GM19238 (cell line): ENCODE data around the gene ADAT3.
"Not testable (repeated sequence)": the region's sequence is repeated elsewhere in the genome, so short reads cannot be mapped to it uniquely, and the experiment has no call there.

Source experiments
- DNase-seq: peaks from one replicate; pipeline ENCODE4 v3.0.0; 2011; ENCODE audit warnings: low spot score; ENCODE audit not compliant: insufficient read length

Gene ADAT3

DNA sequence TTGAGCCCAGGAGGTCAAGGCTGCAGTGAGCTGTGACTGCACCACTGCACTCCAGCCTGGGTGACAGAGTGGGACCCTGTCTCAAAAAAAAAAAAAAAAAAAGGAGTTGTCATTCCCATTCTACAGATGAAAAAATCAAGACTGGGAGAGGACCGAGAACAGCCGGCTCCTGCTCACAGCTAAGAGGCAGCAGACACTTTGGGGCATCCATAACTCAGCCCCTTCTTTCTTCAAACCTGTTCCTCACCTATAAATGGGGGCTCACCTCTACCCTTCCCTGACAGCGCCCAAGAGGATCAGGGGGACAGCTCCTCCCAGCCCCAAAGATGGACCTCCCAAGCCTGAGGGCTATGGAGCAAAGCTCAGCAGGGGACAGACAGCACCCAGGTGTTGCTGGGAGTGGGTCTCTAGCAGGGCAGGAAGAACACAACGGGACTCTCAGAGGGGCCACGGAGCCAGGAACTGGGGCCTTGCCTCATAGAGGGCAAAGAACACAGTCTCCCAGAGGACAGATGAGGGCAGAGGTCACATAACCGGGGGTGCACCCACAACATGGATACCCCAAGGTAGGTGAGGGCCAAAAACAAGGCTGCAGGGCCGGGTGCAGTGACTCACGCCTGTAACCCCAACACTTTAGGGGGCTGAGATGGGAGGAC, 38.4 kb upstream of the ADAT3 start:
- DNase-seq: no peak

- DNase-seq: no peak
These were observed 37.9 kb upstream of the ADAT3 start for GRCh38 chr19:1867349-1867724.

DNA sequence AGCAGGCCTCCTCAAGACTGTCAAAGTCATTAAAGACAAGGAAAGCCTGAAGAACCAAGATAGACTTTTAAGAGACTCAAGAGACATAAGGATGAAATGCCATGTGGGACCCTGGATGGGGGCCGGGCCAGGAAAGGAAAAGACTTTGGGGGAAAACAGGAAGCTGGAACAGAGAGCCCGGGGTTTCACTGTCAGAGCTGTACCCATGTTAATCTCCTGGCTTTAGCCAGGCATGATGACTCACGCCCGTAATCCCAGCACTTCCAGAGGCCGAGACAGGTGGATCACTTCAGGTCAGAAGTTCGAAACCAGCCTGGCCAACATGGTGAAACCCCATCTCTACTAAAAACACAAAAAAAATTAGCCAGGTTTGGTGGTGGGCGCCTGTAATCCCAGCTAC, 36.2 kb upstream of the ADAT3 start:
- DNase-seq: no peak

DNA sequence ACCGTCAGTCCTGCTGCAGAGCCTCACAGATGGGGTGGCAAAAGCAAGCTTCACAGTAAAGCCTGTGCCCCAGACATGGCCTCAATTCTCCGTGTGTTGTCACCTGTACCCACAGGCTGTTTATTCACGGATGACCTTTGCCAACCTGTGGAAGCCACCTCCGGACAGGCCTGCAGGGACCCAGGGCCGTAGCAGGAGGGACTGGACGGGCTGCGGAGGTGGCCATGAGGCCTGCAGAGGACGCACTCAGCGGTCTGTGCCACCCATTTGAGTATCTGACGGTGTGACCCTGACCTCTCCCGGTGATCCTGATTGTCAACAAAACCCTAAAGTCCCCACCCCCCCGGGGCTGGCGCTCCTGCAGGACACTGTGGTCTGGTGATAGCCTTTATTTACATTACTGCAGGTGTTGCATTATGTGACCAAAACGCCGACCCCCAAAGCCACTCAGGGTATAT, 34.0 kb upstream of the ADAT3 start:
- no peak for DNase-seq

- DNase-seq: no peak
These were observed 33.6 kb upstream of the ADAT3 start for GRCh38 chr19:1871630-1872029.

DNA sequence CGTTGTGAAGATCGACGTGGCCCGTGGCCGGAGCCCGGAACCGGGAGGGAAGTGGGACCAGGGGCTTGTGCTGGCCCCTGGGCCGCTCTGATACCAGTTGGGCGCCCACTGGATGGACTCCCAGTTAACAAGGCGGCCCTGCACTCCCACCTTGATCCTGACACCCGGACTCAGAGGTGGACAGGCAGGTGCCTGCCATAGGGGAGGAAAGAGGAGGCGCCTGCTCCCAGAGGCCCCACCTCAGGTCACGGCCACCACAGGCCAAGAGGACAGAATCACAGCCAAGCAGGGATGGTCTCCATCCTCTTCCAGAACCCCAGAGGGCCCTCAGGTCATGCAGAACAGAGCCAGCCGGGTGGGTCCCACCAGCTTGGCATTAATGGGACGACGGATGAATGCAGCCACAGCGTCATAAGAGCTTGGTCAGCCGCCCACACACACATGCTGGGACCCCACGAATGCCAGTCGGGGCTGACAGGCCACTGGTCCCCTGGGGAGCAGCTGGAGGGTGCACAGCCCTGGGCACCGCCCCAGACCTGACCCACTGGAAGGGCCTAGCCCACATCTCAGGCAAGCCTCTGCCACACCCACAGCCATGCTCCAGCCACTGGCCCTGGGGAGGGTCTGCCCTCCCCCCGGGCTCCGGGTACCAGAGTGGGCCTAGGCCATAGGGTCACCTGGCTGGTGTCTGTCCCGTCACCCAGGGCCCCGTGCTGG, 32.2 kb upstream of the ADAT3 start:
- DNase-seq: no peak

- no peak for DNase-seq
These were observed 31.4 kb upstream of the ADAT3 start for GRCh38 chr19:1873524-1874473.

- no peak for DNase-seq
These were observed 30.5 kb upstream of the ADAT3 start for GRCh38 chr19:1874554-1875185.

DNA sequence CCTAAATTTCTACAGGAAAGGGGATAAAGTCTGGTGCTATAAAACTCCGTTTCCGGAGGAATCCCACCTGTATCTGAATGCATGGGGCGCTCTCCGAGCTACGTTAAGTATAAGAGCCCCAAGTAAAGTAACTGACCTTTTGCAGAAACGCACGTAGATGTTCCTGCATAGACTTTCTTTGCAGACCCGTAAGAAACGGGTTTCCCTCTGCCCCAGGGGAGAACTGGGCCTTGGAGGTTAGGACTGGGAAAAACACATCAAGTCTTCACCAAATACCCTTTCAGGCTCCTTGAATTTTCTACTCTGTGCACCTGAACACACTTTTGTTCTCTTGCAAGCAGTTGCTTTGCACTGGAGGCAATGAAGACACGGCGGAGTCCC, 29.9 kb upstream of the ADAT3 start:
- not testable (repeated sequence) for DNase-seq

DNA sequence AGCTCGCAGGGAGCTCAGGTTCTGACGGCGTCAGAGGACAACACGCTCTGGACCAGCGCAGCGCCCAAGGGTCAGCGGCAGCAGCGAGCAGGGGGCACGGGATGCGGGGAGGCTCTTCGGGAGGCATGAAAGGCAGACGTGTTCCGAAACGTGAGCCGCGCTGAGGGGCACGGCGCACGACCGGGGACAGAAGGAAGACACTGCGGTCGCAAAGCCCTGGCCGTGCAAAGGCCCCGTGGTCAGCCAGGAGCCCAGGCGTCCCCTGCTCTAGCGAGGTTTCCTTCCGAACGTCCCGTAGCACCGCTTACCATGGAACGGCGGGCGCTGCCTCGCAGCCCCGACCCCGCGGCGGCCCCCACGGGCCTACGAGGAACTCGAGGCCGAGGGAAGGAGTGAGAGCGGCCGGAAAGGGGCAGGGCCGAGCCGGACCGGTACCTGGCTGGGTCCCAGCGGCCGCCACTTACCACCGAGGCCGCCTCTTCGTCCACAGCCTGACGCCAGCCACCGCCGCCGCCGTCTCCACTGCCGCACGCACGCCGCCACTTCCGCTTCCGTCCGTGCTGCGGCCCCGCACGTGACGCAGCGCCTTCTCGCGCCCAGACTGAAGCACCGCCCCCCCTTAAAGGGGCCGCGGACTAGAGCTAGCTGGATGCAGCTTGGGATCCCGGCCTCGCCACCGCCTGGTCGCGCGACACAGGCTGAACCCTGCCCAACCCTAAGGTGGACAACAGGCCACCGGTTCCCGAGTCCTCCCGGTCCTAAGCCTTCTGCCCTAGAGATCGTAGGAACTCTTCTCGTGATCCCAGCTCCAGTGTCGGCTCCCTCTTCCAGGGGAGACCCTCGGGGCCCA, 29.3 kb upstream of the ADAT3 start:
- DNase-seq: peak; percentile 95

DNA sequence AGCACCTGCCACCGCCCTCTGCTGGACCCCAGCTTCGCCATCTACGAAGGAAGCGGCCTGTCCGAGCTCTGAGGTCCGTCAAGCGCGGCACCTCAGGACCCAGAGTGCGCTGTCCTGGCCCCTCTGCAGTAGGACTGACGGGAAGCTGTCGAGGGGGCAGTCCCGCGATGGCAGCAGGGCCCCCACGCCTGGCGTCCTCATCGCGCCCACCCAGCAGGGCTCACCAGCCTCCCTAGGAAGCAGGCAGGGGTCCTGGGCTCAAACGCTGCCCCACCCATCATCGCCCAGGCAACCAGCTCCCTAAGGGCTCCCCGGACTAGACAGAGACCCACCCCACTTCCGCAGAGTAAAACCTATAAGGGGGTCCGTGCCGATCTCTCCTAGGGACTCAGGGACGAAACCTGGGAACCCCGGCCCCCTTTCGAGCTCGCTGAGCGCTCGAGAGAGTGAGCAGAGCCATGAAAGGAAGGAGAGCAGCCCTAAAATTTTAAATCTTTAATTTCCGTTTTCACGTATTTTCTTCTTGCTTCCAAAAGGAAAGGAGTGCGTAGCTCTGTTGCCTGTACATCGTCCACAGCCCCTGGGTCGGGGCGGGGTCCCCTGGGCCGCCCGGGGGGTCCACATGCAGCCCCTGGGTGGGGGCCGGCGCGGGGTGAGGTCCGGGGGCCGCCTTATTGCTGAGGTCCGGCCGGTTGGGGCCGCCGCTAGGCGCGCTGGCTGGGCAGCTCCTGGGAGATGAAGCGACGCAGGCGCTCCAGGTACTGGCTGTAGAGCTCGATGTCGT, 28.5 kb upstream of the ADAT3 start:
- not testable (repeated sequence) for DNase-seq

- DNase-seq: not testable (repeated sequence)
These were observed 27.9 kb upstream of the ADAT3 start for GRCh38 chr19:1877280-1877660.

- not testable (repeated sequence) for DNase-seq
These were observed 26.6 kb upstream of the ADAT3 start for GRCh38 chr19:1878583-1878982.

- DNase-seq: not testable (repeated sequence)
These were observed 25.2 kb upstream of the ADAT3 start for GRCh38 chr19:1879982-1880381.

DNA sequence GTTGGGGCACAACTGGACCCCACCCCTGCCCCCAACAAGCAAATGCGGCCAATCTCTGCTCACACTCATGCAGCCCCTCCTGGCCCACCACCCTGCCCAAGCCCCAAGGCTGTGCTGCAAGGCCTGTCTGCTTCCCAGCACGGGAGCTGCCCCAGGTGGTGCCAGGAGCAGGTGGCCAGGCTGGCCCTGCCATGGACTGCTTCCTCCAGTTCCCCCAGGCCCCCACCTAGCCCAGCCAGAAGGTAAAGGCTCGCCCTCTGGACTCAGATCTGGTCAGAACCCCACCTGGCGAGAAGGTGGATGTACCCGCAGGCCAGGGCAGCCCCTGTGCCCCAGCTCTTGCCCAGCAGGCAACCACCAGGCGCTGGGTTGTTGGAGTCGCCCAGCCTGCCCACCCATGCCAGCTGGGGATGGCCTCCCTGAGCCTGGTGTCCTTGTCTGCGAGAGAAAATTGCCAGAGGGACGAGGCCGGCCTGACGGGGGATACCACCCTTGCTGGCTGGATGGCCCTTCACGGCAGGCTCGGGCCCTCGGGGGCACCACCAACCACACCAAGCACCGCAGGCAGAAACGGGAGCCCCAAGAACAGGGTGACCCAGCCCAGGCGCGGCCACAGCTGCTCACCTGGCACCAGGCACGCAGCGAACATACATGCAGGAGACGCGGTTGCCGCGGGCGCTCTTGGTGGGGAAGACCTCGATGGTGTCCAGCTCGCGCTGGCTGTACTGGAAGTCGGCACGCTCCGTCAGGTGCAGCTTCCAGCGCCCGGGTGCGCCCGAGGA, 24.4 kb upstream of the ADAT3 start:
- DNase-seq: no peak

DNA sequence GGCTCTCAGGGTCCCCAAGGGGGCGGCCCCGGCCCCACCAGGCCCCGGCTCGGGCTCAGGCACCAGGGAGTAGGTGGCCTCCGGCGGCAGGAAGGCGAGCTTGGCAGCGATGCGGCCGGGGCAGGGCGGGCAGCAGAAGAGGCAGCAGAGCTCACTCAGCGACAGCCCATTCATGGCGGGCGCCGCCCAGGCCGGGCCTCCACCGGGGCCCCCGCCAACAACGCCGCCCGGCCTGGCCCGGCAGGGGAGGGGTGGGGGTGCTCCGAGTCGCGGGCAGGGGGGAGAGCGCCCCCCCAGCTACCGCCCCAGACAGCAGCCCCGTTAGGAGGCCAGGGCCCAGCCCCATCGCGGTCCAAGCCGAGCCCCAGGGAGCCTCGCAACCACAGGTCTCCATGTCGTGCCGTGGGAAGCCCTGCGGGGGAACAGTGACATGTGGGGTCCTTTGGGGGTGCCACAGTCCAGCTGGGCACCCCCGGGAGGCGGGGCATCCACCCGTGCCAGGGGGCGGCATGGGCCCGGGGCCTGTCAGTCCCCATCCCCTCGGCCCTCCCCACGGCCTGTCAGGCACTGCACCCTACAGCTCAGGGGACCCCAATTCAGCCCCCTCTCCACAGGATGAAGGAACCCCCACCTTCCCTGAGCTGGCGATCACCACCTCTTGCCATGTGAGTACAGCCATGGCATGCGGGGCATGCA, 23.7 kb upstream of the ADAT3 start:
- not testable (repeated sequence) for DNase-seq

GRCh38 chr19:1882089-1882785, 23.0 kb upstream of the ADAT3 start:
- no peak for DNase-seq
